GM18907 (cell line): ENCODE data around the gene VPS52.

Source experiments
- ATAC-seq: cut with Tn5 transposase; IDR thresholded peaks from one replicate; pipeline ENCODE4 v1.9.1; 2021; ENCODE audit warnings: mild to moderate bottlenecking, moderate library complexity; ENCODE audit not compliant: unreplicated experiment

VPS52 gene

DNA sequence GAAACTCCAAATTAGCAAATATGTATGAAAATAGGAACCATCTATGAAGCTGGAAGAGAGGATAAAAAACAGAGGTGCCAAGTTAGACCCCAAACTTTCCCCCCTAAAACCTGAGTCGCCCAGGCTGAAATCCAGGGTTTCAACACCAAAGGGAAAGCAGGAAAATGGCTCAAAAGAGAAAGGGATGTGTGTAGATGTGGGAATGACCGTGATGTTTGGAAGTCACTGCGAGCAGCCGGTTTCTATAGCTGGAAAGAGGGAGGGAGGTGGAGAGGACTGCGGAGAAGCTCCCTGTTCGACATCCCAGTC, 58.9 kb downstream of the VPS52 start:
- no peak for ATAC-seq

- ATAC-seq: no peak
Measured at GRCh38 chr6:33211666-33212422, 59.8 kb downstream of the VPS52 start.

- ATAC-seq: no peak
Measured at GRCh38 chr6:33211136-33211535, 60.5 kb downstream of the VPS52 start.

GRCh38 chr6:33209856-33210255, 61.8 kb downstream of the VPS52 start:
- ATAC-seq: no peak

GRCh38 chr6:33208091-33208967, 63.3 kb downstream of the VPS52 start, which contains the start of gene RING1:
RING1 (plus strand) TSS chr6:33208500; CDS start chr6:33208823, 323 bp downstream.
- peak; percentile 51 for ATAC-seq

GRCh38 chr6:33207552-33208090, 64.1 kb downstream of the VPS52 start:
- no peak for ATAC-seq

- ATAC-seq: no peak
Measured at GRCh38 chr6:33206864-33207551, 64.7 kb downstream of the VPS52 start.

DNA sequence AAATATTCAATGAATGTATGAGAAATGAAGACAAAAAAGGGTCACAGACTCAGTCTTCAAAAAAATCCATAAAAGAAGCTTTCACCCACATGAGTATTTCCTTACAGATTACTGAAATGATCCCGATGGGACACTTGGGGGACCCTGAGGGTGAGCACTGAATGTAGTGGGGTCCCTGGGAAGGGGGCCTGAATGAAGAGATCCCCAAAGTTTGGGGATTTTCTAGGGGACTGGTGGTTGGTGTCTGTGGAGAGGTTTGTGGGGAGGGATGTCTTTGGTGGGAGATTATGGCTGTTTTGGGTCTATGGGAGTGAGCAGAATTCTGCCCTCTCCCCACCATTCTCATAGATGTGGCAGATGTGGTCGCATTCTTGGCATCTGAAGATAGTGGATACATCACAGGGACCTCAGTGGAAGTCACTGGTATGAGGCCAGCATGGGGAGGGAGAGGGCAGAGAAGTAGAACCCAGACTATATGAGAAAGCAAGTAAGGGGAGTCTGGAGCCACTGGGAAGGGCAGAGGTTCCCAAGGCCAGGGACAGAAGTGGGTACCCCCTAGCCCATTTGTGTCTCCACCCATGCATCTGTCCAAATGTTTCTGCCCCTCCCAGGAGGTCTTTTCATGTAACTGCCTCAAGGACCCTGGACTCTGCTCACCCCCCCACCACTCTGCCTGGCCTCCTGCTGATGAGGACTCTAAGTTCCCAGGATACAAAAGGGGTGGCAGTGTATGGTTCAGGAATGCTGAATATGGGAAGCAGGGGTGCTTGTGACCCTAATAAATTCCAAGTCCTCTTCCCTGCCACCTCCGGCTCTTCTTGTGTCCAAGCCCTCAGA, 65.4 kb downstream of the VPS52 start:
- ATAC-seq: no peak

- ATAC-seq: no peak
Measured at GRCh38 chr6:33205191-33206026, 66.3 kb downstream of the VPS52 start.

DNA sequence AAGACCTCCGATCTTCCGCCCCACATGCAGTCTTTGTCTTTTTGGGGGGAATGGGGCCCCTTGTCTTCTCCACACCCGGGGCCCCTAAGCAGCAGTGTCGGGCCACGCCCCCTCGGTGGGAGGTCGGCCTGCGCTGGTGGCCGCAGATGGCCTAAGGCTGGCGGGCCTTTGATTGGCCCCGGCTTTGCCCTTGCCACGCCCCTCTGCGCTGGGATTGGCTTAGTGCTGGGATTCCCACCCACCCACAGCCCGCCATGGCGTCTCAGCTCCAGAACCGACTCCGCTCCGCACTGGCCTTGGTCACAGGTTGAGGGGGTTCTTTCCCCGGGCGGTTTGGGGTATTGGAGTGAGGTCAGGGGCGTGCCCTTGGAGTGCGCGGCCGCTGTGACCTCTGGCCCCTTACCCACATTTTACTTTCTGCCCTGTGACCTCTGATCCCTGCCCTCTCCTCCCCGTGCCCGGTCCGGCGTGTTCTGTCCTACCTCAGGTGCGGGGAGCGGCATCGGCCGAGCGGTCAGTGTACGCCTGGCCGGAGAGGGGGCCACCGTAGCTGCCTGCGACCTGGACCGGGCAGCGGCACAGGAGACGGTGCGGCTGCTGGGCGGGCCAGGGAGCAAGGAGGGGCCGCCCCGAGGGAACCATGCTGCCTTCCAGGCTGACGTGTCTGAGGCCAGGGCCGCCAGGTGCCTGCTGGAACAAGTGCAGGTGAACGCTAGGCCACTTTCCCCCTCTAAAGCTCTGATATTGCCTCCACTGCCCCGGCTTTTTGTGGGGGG, 67.1 kb downstream of the VPS52 start, which contains the start of gene HSD17B8:
HSD17B8 (plus strand) TSS at position 241 of the 776 bp plus-strand sequence; CDS start at position 255, 14 bp downstream.
- ATAC-seq: peak; percentile 40

DNA sequence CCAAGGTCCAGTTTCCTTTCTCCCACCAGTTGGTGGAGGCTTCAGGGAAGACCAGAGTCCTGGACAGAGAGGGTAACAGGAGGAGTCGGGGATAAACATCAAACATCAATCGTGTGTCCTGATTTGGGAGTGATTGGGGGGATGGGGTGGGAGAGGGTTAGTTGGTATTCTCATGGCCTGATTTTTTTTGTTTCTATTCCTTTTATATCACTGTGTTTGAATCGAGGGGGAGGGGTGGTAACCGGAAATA, 67.6 kb downstream of the VPS52 start:
- no peak for ATAC-seq

- no peak for ATAC-seq
Measured at GRCh38 chr6:33203443-33204164, 68.1 kb downstream of the VPS52 start.

DNA sequence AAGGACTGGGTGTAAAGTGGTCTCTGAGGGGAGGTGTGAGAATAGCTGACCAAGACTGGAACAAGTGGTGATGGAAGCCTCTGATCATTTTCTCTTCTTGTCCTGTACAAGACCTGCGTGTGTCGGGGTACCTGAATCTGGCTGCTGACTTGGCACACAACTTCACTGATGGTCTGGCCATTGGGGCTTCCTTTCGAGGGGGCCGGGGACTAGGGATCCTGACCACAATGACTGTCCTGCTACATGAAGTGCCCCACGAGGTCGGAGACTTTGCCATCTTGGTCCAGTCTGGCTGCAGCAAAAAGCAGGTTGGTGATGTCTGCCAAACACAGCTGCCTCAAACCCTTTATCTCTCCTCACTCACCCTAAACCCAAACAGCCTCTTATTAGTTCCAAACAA, 68.9 kb downstream of the VPS52 start:
- ATAC-seq: no peak

- ATAC-seq: no peak
Measured at GRCh38 chr6:33201935-33202334, 69.7 kb downstream of the VPS52 start.

DNA sequence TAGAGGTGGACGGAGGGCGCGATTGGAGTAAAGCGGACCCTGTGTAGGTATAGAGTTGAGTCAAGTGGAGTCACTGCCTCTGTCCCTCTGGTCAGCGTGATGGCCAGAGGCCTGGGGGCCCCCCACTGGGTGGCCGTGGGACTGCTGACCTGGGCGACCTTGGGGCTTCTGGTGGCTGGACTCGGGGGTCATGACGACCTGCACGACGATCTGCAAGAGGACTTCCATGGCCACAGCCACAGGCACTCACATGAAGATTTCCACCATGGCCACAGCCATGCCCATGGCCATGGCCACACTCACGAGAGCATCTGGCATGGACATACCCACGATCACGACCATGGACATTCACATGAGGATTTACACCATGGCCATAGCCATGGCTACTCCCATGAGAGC, 70.5 kb downstream of the VPS52 start:
- ATAC-seq: no peak
